Lung microvascular endothelial cell (primary cell): ENCODE results near the gene SLC22A4. TPM values are rescaled to one million over a fixed set of nuclear protein-coding genes. Genes with fewer than 3 reads are reported as not detected.

Source experiments
- DNase-seq, 2 donors: peaks; one replicate each; pipeline versions ENCODE4 v3.0.0 to v3.0.0-alpha.2; 2010; ENCODE audit warnings: low read depth in 2 of 2
- total RNA-seq: library from RNA; depleted of rRNA; stranded (reverse); fragments of >200 nt; gene quantifications from 2 replicates; pipeline ENCODE4 v1.2.1, GENCODE V29; 2014

The SLC22A4 gene
- total RNA-seq, 1 donor from 2014 or later: 2.4 TPM

- DNase-seq: no peak
These were observed 99.0 kb downstream of the SLC22A4 start for GRCh38 chr5:132392978-132393825.

Other genes starting within 250 kb of the SLC22A4 start
- gene IL3, start 233.7 kb upstream of the SLC22A4 start, total RNA-seq: not detected in 2 replicates
- gene CSF2, start 220.6 kb upstream of the SLC22A4 start, total RNA-seq: 0.20 and 0.22 TPM in 2 replicates
- gene P4HA2, start 66.5 kb upstream of the SLC22A4 start, total RNA-seq: 35.1 and 36.8 TPM in 2 replicates
- 18.3 and 24.6 TPM in 2 replicates for gene PDLIM4, start 36.7 kb upstream of the SLC22A4 start, total RNA-seq
- gene SLC22A5, start 75.3 kb downstream of the SLC22A4 start, total RNA-seq: 3.4 and 4.1 TPM in 2 replicates
- gene IRF1, start 196.4 kb downstream of the SLC22A4 start, total RNA-seq: 9.2 and 16.1 TPM in 2 replicates
- gene IL5, start 249.1 kb downstream of the SLC22A4 start, total RNA-seq: not detected in 2 replicates